ENCODE data around the gene TNIK. TPM values are rescaled to one million over a fixed set of nuclear protein-coding genes. Genes with fewer than 3 reads are reported as not detected.
"Not testable (repeated sequence)": the region's sequence is repeated elsewhere in the genome, so short reads cannot be mapped to it uniquely, and the experiment has no call there.

Gene TNIK
- total RNA-seq, 2 donors from 2014 or later: 5.6 to 47.1 TPM

DNA sequence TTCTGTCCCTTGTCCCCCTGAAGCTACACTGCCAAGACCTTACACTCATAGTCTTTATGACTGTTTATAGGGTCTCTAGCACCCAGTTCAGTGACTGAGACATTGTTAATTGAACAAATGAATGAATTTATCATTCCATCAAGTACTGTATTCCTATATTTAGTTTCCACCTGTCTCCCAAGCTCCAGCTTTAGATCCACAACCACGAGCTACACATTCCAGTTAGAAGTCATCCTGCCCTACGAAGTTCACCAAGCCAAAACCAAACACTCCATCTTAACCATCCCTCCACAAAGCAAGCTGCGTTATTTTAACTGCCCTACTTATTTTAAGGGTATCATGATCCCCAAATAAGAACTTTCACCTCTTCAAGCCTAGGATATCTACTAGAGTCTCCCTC is 31.3 kb downstream of the TNIK start:
- WGBS: 92% methylated on average over 3 of the region's 3 CpGs
- no peaks in the 10 kb centered on the region for H3K4me1 ChIP-seq (replicated peaks)
- intact Hi-C loops (cut with DNase I): no loop called here
- H3K27me3 ChIP-seq (replicated peaks; ENCODE audit: insufficient read depth): no peaks in the 10 kb centered on the region
- DNase-seq (ENCODE audit: low spot score): no peak
- H3K27ac ChIP-seq: no peak overlapping the region
- H3K36me3 ChIP-seq: no peaks in the 10 kb centered on the region
- no peaks in the 10 kb centered on the region for H3K9me3 ChIP-seq
- TF ChIP-seq POLR2A (IDR thresholded peaks at IDR 0.05) (no peak), POLR2AphosphoS5 (IDR thresholded peaks at IDR 0.05) (no peak)
- TF ChIP-seq, protein P1, sequence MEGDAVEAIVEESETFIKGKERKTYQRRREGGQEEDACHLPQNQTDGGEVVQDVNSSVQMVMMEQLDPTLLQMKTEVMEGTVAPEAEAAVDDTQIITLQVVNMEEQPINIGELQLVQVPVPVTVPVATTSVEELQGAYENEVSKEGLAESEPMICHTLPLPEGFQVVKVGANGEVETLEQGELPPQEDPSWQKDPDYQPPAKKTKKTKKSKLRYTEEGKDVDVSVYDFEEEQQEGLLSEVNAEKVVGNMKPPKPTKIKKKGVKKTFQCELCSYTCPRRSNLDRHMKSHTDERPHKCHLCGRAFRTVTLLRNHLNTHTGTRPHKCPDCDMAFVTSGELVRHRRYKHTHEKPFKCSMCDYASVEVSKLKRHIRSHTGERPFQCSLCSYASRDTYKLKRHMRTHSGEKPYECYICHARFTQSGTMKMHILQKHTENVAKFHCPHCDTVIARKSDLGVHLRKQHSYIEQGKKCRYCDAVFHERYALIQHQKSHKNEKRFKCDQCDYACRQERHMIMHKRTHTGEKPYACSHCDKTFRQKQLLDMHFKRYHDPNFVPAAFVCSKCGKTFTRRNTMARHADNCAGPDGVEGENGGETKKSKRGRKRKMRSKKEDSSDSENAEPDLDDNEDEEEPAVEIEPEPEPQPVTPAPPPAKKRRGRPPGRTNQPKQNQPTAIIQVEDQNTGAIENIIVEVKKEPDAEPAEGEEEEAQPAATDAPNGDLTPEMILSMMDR (IDR thresholded peaks at IDR 0.05): no peak
- no peak overlapping the region for H3K4me3 ChIP-seq

DNA sequence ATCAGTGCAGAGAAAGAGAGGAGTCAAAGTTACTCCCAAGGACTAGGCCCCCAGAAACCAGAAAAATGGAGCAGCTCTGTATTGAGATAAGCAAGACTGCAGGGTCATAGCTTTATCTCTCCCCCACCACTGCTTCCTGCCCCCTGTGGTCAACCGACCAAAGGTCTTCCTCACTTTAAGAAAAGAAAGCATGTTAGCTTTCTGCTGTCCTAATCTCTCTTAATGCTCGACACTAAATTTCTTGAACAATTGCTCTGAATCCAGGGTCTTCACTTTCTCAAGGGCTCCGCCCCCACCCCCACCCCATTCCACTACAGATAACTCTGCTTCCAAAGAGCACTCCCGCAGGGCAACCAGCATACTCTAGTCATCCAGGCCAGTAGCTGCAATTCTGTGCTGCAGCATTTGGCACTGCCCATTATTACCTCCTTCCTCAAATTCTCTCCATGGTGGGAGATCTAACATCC is 31.9 kb downstream of the TNIK start:
- H3K4me1 ChIP-seq (replicated peaks): no peaks in the 10 kb centered on the region
- no peaks in the 10 kb centered on the region for H3K9me3 ChIP-seq
- intact Hi-C loops (cut with DNase I): no loop called here
- H3K4me3 ChIP-seq: no peak overlapping the region
- WGBS: 79% methylated on average over 4 of the region's 4 CpGs
- H3K36me3 ChIP-seq: no peaks in the 10 kb centered on the region
- DNase-seq (ENCODE audit: low spot score): no peak
- H3K27ac ChIP-seq: no peak overlapping the region
- H3K27me3 ChIP-seq (replicated peaks; ENCODE audit: insufficient read depth): no peaks in the 10 kb centered on the region
- no peak for TF ChIP-seq POLR2AphosphoS5 (IDR thresholded peaks at IDR 0.05)
- TF ChIP-seq, protein P1 (IDR thresholded peaks at IDR 0.05): no peak
- no peak for TF ChIP-seq POLR2A (IDR thresholded peaks at IDR 0.05)

DNA sequence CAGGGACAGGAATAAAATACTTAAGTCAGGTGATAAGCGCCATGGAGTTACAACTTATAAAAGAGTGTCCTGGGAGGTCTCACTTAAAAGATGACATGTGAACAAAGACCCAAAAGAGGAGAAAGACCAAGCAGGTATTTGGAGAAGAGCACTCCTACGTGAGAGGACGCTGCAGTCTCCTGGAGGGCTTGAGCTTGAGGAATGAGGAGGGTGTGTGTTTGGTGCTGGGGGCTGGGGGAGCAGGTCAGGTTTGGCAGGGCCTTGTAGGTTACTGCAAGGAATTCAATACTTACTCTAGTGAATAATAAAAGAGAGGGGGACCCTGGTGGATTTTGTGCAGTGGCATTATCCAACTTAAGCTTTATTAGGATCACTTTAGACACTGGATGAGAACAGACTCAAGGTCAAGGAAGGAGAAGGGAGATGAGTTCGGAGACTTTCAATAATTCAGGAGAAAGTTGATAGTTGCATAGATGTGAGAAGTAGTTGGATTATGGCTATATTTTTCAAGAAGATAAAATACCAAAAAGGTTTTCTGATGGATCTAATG is 32.4 kb downstream of the TNIK start:
- Histone ChIP-seq H3K9me3 (no peaks in the 10 kb centered on the region), H3K27ac (no peak overlapping the region), H3K36me3 (no peaks in the 10 kb centered on the region), H3K27me3 (replicated peaks; ENCODE audit: insufficient read depth) (no peaks in the 10 kb centered on the region), H3K4me3 (no peak overlapping the region), H3K4me1 (replicated peaks) (no peaks in the 10 kb centered on the region)
- intact Hi-C loops (cut with DNase I): no loop called here
- TF ChIP-seq, protein P1 (IDR thresholded peaks at IDR 0.05): no peak
- no peak for TF ChIP-seq POLR2AphosphoS5 (IDR thresholded peaks at IDR 0.05)
- no peak for TF ChIP-seq POLR2A (IDR thresholded peaks at IDR 0.05)
- 91% methylated on average over 4 of the region's 4 CpGs for WGBS
- DNase-seq (ENCODE audit: low spot score): no peak

DNA sequence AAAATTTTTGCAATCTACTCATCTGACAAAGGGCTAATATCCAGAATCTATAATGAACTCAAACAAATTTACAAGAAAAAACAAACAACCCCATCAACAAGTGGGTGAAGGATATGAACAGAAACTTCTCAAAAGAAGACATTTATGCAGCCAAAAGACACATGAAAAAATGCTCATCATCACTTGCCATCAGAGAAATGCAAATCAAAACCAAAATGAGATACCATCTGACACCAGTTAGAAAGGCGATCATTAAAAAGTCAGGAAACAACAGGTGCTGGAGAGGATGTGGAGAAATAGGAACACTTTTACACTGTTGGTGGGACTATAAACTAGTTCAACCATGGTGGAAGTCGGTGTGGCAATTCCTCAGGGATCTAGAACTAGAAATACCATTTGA is 36.1 kb downstream of the TNIK start:
- H3K4me1 ChIP-seq (replicated peaks); H3K27me3 ChIP-seq (replicated peaks; ENCODE audit: insufficient read depth); H3K27ac ChIP-seq; DNase-seq (ENCODE audit: low spot score); H3K4me3 ChIP-seq; H3K9me3 ChIP-seq; H3K36me3 ChIP-seq; intact Hi-C loops (cut with DNase I): not testable (repeated sequence)
- WGBS: 100% methylated on average over 2 of the region's 2 CpGs

DNA sequence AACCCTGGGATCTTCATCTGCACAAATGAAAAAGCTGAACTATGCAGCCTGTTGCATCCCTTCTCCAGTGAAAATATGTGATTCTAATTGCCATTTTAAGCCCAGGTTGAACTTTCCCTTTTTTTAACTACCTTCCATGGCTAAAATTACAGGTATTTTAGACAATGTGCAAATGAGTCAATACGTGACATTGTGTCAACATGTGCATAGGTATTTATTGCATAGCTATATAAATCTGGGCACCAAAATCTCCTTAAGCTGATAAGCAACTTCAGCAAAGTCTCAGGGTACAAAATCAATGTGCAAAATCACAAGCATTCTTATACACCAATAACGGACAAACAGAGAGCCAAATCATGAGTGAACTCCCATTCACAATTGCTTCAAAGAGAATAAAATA is 37.4 kb downstream of the TNIK start:
- H3K9me3 ChIP-seq; H3K4me1 ChIP-seq (replicated peaks); H3K27ac ChIP-seq; H3K4me3 ChIP-seq; H3K36me3 ChIP-seq; DNase-seq (ENCODE audit: low spot score); H3K27me3 ChIP-seq (replicated peaks; ENCODE audit: insufficient read depth); intact Hi-C loops (cut with DNase I): not testable (repeated sequence)
- WGBS: 62% methylated on average over 2 of the region's 2 CpGs

- intact Hi-C loops (cut with DNase I): no loop called here
- Histone ChIP-seq H3K9me3 (no peaks in the 10 kb centered on the region), H3K4me1 (replicated peaks) (no peaks in the 10 kb centered on the region), H3K4me3 (no peak overlapping the region), H3K27ac (no peak overlapping the region), H3K27me3 (replicated peaks; ENCODE audit: insufficient read depth) (no peaks in the 10 kb centered on the region), H3K36me3 (no peaks in the 10 kb centered on the region)
- DNase-seq (ENCODE audit: low spot score): no peak
- no peak for TF ChIP-seq POLR2A (IDR thresholded peaks at IDR 0.05)
- TF ChIP-seq, protein P1 (IDR thresholded peaks at IDR 0.05): no peak
- no peak for TF ChIP-seq POLR2AphosphoS5 (IDR thresholded peaks at IDR 0.05)
- WGBS: 79% methylated on average over 5 of the region's 5 CpGs
Measured at GRCh38 chr3:171420667-171421066, 39.5 kb downstream of the TNIK start.

Data from prostate gland (tissue), 2 donors.